NCI-H1092 (cell line): ENCODE results near the gene C7orf57.

ENCODE experiments used
- DNase-seq: peaks from one replicate; lab custom pipeline; 2025; lab: John Stamatoyannopoulos, UW

The C7orf57 gene

GRCh38 chr7:48085433-48085791, 50.1 kb downstream of the C7orf57 start:
- DNase-seq, result no peak

GRCh38 chr7:48085942-48086341, 50.6 kb downstream of the C7orf57 start:
- no peak for DNase-seq

- DNase-seq, result no peak
Observed at GRCh38 chr7:48087349-48087748, 52.0 kb downstream of the C7orf57 start.

- no peak for DNase-seq
Observed at GRCh38 chr7:48088559-48089045, 53.3 kb downstream of the C7orf57 start.

- DNase-seq, result peak; percentile 29
Observed at GRCh38 chr7:48089046-48090003, 54.0 kb downstream of the C7orf57 start, which contains the start of gene UPP1. UPP1 (plus strand) TSS chr7:48089265; CDS start chr7:48094784, 5,519 bp downstream.

GRCh38 chr7:48090095-48090805, 54.9 kb downstream of the C7orf57 start:
- no peak for DNase-seq

GRCh38 chr7:48091506-48092433, 56.4 kb downstream of the C7orf57 start:
- DNase-seq, result no peak

GRCh38 chr7:48094861-48095293, 59.5 kb downstream of the C7orf57 start:
- no peak for DNase-seq

GRCh38 chr7:48096273-48096672, 60.9 kb downstream of the C7orf57 start:
- no peak for DNase-seq

- DNase-seq, result no peak
Observed at GRCh38 chr7:48097521-48098231, 62.3 kb downstream of the C7orf57 start.

- no peak for DNase-seq
Observed at GRCh38 chr7:48098846-48099245, 63.5 kb downstream of the C7orf57 start.

- DNase-seq, result no peak
Observed at GRCh38 chr7:48099781-48100180, 64.4 kb downstream of the C7orf57 start.

- DNase-seq, result no peak
Observed at GRCh38 chr7:48101352-48101751, 66.0 kb downstream of the C7orf57 start.

GRCh38 chr7:48101968-48102367, 66.6 kb downstream of the C7orf57 start:
- peak; percentile 15 for DNase-seq

- no peak for DNase-seq
Observed at GRCh38 chr7:48102530-48102929, 67.2 kb downstream of the C7orf57 start.

GRCh38 chr7:48105045-48105444, 69.7 kb downstream of the C7orf57 start:
- DNase-seq, result no peak

GRCh38 chr7:48106906-48107659, 71.7 kb downstream of the C7orf57 start:
- no peak for DNase-seq

- no peak for DNase-seq
Observed at GRCh38 chr7:48107926-48108472, 72.7 kb downstream of the C7orf57 start.

- DNase-seq, result no peak
Observed at GRCh38 chr7:48108959-48109847, 73.9 kb downstream of the C7orf57 start.
